ACHN (cell line): ENCODE data around the gene RBM17.

ENCODE experiments used
- DNase-seq: peaks from one replicate; pipeline ENCODE4 v3.0.0-alpha.2; 2015
- in situ Hi-C: cut with HindIII; loops from 2 replicates; pipeline ENCODE4 v1.10.0; 2017; ENCODE audit warnings: low sequenced_read_pairs, low pct_ligation_motif_present, low pct_unique_long_range_greater_than_20kb

The RBM17 gene

DNA sequence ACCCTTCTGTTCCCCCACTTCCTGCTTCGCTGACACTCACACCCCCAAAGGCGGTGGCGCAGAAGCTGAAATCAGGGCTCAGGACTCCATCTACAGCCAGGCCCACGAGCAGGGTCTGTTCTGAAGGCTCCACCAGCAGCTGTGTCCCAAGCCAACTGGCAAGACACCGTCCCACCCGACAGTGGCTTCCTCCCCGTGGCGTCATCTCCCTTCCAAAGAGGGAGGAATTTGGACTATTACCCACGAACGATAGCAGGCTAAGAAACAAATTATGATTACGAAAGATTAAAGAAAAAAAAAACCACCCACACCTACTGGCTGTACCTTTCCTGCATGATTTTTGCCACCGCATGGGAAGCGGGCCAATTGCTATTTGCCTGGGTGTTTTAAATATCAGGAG lies 54.3 kb downstream of the RBM17 start:
- no peak for DNase-seq
- in situ Hi-C loops, result no loop called here

- in situ Hi-C loops, result no loop called here
Observed at GRCh38 chr10:6144406-6145165, 55.8 kb downstream of the RBM17 start.

DNA sequence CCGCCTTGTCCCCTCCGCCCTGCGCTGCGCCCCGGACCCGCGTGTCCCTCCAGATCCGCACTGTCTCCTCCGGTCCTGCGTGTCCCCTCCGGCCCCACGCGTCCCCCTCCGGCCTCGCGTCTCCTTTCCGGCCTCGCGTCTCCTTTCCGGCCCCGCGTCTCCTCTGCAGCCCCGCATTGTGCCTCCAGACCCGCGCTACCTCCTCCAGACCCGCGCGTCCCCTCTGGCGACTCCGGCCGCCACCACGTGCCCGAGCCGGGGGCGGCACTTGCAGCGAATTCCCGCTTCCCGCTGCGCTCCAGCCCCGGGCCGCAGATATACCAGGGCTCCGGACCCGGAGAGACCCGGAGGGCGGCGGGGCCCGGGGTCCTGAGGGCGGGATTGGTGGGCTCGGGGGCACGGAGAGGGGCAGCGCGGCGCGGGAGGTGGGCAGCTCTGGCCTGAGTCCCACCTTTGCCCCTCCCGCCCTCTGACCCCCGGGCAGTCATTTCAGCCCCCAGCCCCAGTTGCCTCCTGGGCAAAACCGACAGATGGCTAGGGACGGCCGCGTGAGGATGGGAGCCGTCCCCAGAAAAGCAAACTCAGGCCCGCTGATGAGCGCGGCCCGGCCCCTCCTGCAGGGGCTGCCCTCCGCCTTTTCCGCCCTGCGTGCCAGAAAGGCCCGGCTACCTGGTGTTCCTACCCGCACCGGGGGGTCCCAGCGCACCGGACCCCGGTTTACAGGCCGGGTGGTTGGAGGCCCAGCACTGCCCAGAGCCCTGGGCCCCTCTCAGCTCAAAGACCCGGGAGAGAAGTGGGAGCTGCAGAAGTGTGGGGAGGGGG lies 56.5 kb downstream of the RBM17 start:
- DNase-seq, result no peak
- in situ Hi-C loops, result no loop called here

More at GRCh38 chr10:6144406-6145165, 55.8 kb downstream of the RBM17 start:
- DNase-seq, result peak; percentile 81

DNA sequence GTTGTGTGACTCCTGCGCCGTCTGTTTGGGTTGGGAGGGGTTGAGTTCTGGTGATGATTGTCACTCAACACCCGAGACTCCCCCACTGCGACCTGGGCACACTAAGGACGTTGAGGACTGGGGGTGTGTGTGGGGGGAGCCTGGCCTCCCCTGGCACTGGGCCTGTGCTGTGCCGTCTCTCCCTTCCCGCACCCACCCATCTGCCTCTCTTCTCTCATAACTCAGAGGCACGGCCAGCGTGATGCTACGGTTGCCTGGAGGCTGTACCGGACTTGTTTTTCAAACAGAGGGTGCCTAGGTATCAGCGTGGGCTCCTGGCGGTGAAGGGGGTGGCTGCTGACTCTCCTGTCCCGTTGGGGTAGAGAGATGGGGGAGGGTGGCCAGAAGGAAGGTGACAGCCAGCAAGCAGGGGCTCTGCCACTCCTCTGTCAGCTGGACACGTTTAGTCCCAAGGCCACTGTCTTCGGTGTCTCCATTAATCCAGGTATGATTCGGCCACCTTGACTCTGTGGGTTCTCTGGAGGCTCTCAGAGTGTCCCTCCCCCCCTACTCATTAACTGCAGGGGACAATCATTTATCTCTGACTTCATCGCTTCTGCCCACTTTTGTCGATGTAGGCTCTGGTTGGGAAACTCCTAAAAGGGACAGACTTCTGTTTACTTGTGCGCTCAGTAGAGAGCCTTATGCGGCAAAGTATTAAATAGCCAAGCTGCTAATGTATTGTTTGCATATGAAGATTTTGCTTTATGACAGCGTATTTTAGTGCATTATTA lies 57.4 kb downstream of the RBM17 start:
- no peak for DNase-seq
- in situ Hi-C loops, result no loop called here

DNA sequence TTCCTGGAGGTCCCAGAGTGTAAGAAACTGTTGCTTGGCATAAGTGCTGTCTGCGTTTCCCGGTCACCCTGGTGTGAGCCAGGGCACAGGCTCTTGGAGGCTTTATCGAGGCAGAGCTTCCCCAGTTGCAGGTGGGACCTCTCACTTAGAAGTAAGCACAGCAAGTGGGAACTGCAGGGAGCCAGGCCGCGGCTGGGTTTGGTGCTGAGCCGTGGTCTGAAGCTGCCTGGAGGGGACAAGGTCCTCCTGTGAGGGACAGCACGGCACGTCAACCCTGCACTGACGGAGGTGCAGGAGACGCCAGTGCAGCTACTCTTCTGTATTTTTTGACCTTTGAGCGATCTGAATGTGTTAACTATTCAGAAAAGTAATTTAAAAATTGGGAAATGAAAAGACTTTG lies 58.1 kb downstream of the RBM17 start:
- DNase-seq, result no peak
- in situ Hi-C loops, result no loop called here

DNA sequence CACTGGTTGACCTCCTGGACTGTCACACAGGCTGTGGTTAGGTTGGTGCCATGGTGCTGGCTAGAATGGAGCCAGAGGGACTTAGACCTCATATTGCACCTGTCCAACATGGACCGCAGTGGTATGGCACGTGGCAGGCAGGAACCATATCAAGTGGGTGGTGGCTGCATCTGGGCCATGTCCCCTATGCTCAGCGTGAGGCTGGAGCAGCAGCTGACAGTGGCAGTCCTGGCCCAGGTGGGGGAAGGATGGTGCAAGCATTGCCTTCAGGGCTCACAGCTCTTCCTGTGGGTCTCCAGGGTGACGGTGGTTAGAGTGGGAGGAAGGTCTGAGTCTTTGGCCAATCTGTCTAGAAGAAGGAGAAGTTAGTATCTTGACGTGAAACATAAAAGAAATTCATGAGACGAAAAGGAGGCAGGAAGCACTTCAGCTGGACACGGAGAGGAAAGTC lies 59.4 kb downstream of the RBM17 start:
- no peak for DNase-seq
- in situ Hi-C loops, result no loop called here

GRCh38 chr10:6148908-6149307 lies 60.1 kb downstream of the RBM17 start:
- DNase-seq, result no peak
- in situ Hi-C loops, result no loop called here

GRCh38 chr10:6151087-6151977 lies 62.5 kb downstream of the RBM17 start:
- peak; percentile 61 for DNase-seq
- in situ Hi-C loops, result no loop called here

DNA sequence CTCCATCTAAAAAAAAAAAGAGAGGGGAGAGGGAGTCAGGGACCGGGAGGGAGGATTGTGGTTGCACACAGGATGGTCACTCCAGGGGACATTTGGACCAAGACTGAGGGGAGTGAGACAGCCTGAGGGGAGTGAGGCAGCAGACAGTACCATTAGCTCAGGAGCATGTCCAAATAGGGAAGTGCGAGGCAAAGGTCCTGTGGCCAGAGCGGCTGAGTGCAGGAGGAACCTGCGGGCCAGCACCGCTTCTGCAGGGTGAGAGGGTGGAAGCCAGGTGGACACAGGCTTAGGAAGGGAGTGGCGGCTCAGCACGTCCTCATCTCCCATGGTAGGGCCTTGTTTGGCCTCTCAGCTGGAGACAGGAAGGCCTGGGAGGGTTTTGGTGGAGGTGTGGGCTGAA lies 65.0 kb downstream of the RBM17 start:
- DNase-seq, result no peak
- in situ Hi-C loops, result no loop called here

GRCh38 chr10:6154566-6154965 lies 65.7 kb downstream of the RBM17 start:
- in situ Hi-C loops, result no loop called here
- DNase-seq, result no peak

GRCh38 chr10:6158276-6158675 lies 69.4 kb downstream of the RBM17 start:
- in situ Hi-C loops, result no loop called here
- DNase-seq, result no peak

- in situ Hi-C loops, result no loop called here
- DNase-seq, result no peak
Observed at GRCh38 chr10:6161921-6162320, 73.1 kb downstream of the RBM17 start.

GRCh38 chr10:6162589-6163356 lies 73.9 kb downstream of the RBM17 start:
- peak; percentile 29 for DNase-seq
- in situ Hi-C loops, result no loop called here

DNA sequence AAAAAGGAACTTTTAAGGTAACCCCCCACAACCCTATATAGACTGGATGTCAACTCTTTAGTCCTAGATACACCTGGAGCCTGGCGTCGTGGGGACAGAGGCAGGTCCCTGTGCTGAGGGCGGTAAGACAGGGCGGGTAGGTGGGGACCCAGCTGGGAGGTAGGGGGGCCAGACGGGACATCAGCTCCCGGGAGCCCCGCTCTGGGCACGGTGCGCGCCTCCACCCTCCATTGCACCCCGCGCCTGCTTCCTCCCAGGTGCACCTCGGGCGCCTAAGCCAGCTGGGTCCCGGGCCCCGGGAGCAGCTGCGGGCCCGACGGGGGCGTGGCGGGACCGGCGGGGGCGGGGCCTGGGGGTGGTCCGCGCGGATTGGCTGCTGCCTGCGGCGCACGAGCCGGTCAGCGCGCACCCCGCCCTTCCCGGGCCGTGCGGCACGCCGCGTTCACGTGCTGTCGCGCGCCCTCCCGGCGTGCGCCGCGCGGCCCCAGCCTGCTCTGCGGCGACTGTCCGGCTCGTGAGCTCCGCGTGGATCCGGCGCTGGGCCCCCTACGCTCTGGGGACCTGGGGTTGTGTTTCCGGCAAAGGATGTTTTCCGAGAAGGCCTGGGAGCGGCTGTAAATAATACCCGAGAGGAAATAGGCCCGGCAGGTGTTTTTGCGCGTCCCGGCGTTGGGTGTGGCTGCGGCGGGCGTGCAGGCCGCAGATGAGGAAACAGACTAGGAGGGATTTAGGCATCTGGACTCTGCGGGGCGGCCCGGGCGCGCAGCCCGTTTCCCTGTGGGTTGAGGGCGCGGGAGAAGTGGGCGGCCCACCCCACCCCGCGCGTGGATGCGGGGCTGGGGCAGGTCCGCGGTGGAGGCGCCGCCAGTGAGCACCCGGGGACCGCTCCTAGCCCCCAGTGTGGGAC lies 74.8 kb downstream of the RBM17 start:
- peak; percentile 87 for DNase-seq
- in situ Hi-C loops, result no loop called here

GRCh38 chr10:6164271-6165095 lies 75.6 kb downstream of the RBM17 start:
- DNase-seq, result no peak
- in situ Hi-C loops, result no loop called here

GRCh38 chr10:6165221-6165725 lies 76.4 kb downstream of the RBM17 start:
- in situ Hi-C loops, result no loop called here
- DNase-seq, result no peak
